Smooth muscle cell (in vitro differentiated cells): Measurements from ENCODE around the gene USP31. TPM values are rescaled to one million over a fixed set of nuclear protein-coding genes. Genes with fewer than 3 reads are reported as not detected.

ENCODE experiments used
- DNase-seq: peaks from one replicate; lab custom pipeline; 2025; ENCODE audit not compliant: unreplicated experiment; lab: John Stamatoyannopoulos, UW
- H2AFZ ChIP-seq: fragments of 200-600 bp; sonication (generic); 2 replicates; pipeline ENCODE4 v1.6.0; 2016; ENCODE audit warnings: antibody characterized with exemption, low read depth, mild to moderate bottlenecking
- H3F3A ChIP-seq: fragments of 200-600 bp; sonication (generic); 2 replicates; pipeline ENCODE4 v1.6.0; 2017; ENCODE audit warnings: antibody characterized with exemption, low read depth
- H3K27ac ChIP-seq: fragments of 200-600 bp; sonication (generic); 2 replicates; pipeline ENCODE4 v1.5.1; 2016; ENCODE audit warnings: low read depth, mild to moderate bottlenecking
- H3K27me3 ChIP-seq: fragments of 200-600 bp; sonication (generic); 2 replicates; pipeline ENCODE4 v1.6.1; 2016; ENCODE audit warnings: low read depth, mild to moderate bottlenecking
- H3K36me3 ChIP-seq: fragments of 200-600 bp; sonication (generic); 2 replicates; pipeline ENCODE4 v1.5.1; 2016; ENCODE audit warnings: low read depth
- H3K4me1 ChIP-seq: fragments of 200-600 bp; sonication (generic); 2 replicates; pipeline ENCODE4 v1.5.1; 2016; ENCODE audit warnings: low read depth
- H3K4me2 ChIP-seq: fragments of 200-600 bp; sonication (generic); 2 replicates; pipeline ENCODE4 v1.6.0; 2016; ENCODE audit warnings: mild to moderate bottlenecking
- H3K4me3 ChIP-seq: fragments of 200-600 bp; sonication (generic); 2 replicates; pipeline ENCODE4 v1.5.1; 2016; ENCODE audit warnings: mild to moderate bottlenecking
- H3K79me2 ChIP-seq: fragments of 200-600 bp; sonication (generic); 2 replicates; pipeline ENCODE4 v1.6.0; 2016; ENCODE audit warnings: low read depth, mild to moderate bottlenecking
- H3K9ac ChIP-seq: fragments of 200-600 bp; sonication (generic); 2 replicates; pipeline ENCODE4 v1.6.0; 2016; ENCODE audit warnings: low read depth
- H3K9me3 ChIP-seq: fragments of 200-600 bp; sonication (generic); replicated peaks from 2 replicates; pipeline ENCODE4 v1.5.1; 2016; ENCODE audit warnings: low read depth
- H4K20me1 ChIP-seq: fragments of 200-600 bp; sonication (generic); 2 replicates; pipeline ENCODE4 v1.6.0; 2016; ENCODE audit warnings: low read depth
- WGBS: methylation state at CpG from one replicate; pipeline ENCODE4 v1.1.7; 2016; ENCODE audit warnings: low lambda C conversion rate; 5-methylcytosine and 5-hydroxymethylcytosine counted together
- polyA plus RNA-seq: library from polyadenylated mRNA; unstranded; fragments of >200 nt; fragmentation: Nextera tagmentation; extraction: Ambion mirVana; gene quantifications from 2 replicates; pipeline ENCODE4 v1.2.1, GENCODE V29; 2016
- total RNA-seq: library from RNA; depleted of rRNA; stranded (reverse); fragments of >200 nt; gene quantifications from 2 replicates; pipeline ENCODE4 v1.2.3, GENCODE V29; 2014
- TF ChIP-seq, protein P1 (sequence below): fragments of 200-600 bp; sonication (generic); IDR thresholded peaks from 2 replicates; pipeline ENCODE4 v1.5.1; 2017; ENCODE audit warnings: borderline replicate concordance, mild to moderate bottlenecking, antibody characterized with exemption; ENCODE audit not compliant: insufficient read depth, poor library complexity, severe bottlenecking

The USP31 gene
- total and polyA plus RNA-seq, 2 experiments from 2014 or later = 2.7 to 5.7 TPM

- Histone ChIP-seq H3K36me3 (no peaks in the 10 kb centered on the region), H3K4me3 (no peak overlapping the region), H3K27ac (no peak overlapping the region), H3K9me3 (no peaks in the 10 kb centered on the region), H3K4me1 (no peaks in the 10 kb centered on the region), H3K27me3 (peaks cover 13% of the 10 kb centered on the region), H3K9ac (no peak overlapping the region), H2AFZ (no peak overlapping the region), H3K4me2 (no peak overlapping the region), H4K20me1 (no peaks in the 10 kb centered on the region), H3K79me2 (no peaks in the 10 kb centered on the region), H3F3A (no peaks in the 10 kb centered on the region)
- no peak for DNase-seq
- WGBS = 93% methylated on average over 3 of the region's 3 CpGs
- TF ChIP-seq, protein P1, sequence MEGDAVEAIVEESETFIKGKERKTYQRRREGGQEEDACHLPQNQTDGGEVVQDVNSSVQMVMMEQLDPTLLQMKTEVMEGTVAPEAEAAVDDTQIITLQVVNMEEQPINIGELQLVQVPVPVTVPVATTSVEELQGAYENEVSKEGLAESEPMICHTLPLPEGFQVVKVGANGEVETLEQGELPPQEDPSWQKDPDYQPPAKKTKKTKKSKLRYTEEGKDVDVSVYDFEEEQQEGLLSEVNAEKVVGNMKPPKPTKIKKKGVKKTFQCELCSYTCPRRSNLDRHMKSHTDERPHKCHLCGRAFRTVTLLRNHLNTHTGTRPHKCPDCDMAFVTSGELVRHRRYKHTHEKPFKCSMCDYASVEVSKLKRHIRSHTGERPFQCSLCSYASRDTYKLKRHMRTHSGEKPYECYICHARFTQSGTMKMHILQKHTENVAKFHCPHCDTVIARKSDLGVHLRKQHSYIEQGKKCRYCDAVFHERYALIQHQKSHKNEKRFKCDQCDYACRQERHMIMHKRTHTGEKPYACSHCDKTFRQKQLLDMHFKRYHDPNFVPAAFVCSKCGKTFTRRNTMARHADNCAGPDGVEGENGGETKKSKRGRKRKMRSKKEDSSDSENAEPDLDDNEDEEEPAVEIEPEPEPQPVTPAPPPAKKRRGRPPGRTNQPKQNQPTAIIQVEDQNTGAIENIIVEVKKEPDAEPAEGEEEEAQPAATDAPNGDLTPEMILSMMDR = no peak
Measured at GRCh38 chr16:23172994-23173393, 23.7 kb upstream of the USP31 start.

DNA sequence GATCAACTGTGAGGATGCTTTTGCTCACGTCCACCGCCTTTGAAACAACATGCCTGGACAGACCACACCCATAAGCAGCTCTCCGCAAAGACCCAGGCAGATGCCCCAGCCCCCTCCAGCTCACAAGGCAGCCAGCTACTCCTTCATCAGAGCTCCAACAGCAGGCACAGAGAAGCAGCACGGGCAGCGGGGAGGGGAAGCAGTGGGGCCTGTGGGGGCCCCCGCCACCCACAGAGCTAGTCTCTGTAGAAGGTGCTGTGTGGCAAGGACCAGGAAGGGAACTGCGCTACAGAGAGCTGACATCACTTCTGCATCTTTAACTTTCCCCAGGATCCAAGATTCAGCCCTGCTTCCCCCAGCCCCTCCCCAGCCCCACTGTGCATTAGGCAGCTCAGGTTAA, 23.3 kb upstream of the USP31 start:
- no peaks in the 10 kb centered on the region for H3F3A ChIP-seq
- no peak overlapping the region for H3K4me2 ChIP-seq
- DNase-seq = no peak
- H3K36me3 ChIP-seq = no peaks in the 10 kb centered on the region
- H3K4me1 ChIP-seq = no peaks in the 10 kb centered on the region
- no peak overlapping the region for H3K4me3 ChIP-seq
- TF ChIP-seq, protein P1 = no peak
- no peak overlapping the region for H2AFZ ChIP-seq
- H3K27me3 ChIP-seq = peaks cover 13% of the 10 kb centered on the region
- H3K79me2 ChIP-seq = no peaks in the 10 kb centered on the region
- 69% methylated on average over 7 of the region's 7 CpGs for WGBS
- no peak overlapping the region for H3K9ac ChIP-seq
- H3K9me3 ChIP-seq = no peaks in the 10 kb centered on the region
- no peaks in the 10 kb centered on the region for H4K20me1 ChIP-seq
- H3K27ac ChIP-seq = no peak overlapping the region

DNA sequence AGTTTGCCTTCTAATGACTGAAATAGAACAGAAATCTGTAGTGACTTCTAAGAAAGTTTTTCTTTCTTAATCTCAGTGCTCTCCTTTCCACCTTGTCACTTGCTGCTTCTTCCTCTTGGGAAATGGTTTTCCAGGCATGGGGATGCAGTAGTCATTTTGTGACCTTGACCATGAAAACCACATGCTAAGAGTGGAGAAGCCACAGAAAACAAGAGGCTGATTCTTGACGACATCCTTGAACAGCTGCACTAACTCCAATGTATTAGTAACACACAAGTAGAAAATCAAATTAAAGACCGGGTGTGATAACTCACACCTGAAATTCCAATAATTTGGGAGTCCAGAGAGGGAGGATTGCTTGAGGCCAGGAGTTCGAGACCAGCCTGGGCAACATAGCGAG, 15.5 kb upstream of the USP31 start:
- no peak for DNase-seq
- no peaks in the 10 kb centered on the region for H3K79me2 ChIP-seq
- no peaks in the 10 kb centered on the region for H3F3A ChIP-seq
- H3K9ac ChIP-seq = no peak overlapping the region
- 85% methylated on average over 4 of the region's 4 CpGs for WGBS
- TF ChIP-seq, protein P1 = no peak
- no peak overlapping the region for H3K4me2 ChIP-seq
- no peaks in the 10 kb centered on the region for H3K36me3 ChIP-seq
- H3K9me3 ChIP-seq = no peaks in the 10 kb centered on the region
- H3K27me3 ChIP-seq = peaks cover 13% of the 10 kb centered on the region
- H2AFZ ChIP-seq = no peak overlapping the region
- no peak overlapping the region for H3K4me3 ChIP-seq
- H4K20me1 ChIP-seq = no peaks in the 10 kb centered on the region
- H3K4me1 ChIP-seq = no peaks in the 10 kb centered on the region
- no peak overlapping the region for H3K27ac ChIP-seq

DNA sequence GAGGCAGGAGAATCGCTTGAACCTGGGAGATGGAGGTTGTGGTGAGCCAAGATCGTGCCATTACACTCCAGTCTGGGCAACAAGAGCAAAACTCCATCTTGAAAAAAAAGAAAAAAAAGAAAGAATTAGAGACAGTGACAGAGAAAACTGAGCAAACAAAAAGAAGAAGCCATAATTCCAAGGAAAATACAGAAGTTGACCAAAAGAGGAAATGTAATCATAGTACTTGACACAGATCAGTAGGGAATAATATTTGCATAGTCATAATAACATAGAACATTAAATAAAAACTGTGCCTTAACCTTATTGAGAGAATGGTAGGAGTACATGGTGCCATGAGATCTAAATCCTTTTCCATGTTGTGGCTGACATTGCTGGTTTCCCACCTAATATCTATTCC, 14.7 kb upstream of the USP31 start:
- no peak overlapping the region for H2AFZ ChIP-seq
- TF ChIP-seq, protein P1 = no peak
- H3K4me2 ChIP-seq = no peak overlapping the region
- no peak overlapping the region for H3K4me3 ChIP-seq
- 92% methylated on average over 2 of the region's 2 CpGs for WGBS
- H3K36me3 ChIP-seq = no peaks in the 10 kb centered on the region
- no peaks in the 10 kb centered on the region for H3K9me3 ChIP-seq
- H3F3A ChIP-seq = no peaks in the 10 kb centered on the region
- no peak overlapping the region for H3K9ac ChIP-seq
- DNase-seq = no peak
- H3K4me1 ChIP-seq = no peaks in the 10 kb centered on the region
- H3K79me2 ChIP-seq = no peaks in the 10 kb centered on the region
- peaks cover 9% of the 10 kb centered on the region for H3K27me3 ChIP-seq
- H3K27ac ChIP-seq = no peak overlapping the region
- H4K20me1 ChIP-seq = no peaks in the 10 kb centered on the region
